MM.1S (cell line): ENCODE data around the gene TSSK1B.
"Not testable (repeated sequence)": the region's sequence is repeated elsewhere in the genome, so short reads cannot be mapped to it uniquely, and the experiment has no call there.

Experiments
- DNase-seq: peaks from one replicate; pipeline ENCODE4 v3.0.0-alpha.2; 2015
- H2AFZ ChIP-seq: fragments of 300-600 bp; sonication (generic); 2 replicates; pipeline ENCODE4 v1.6.0; 2016; ENCODE audit warnings: antibody characterized with exemption, low read length
- H3F3A ChIP-seq: fragments of 300-600 bp; sonication (generic); 2 replicates; pipeline ENCODE4 v1.6.1; 2016; ENCODE audit warnings: mild to moderate bottlenecking, antibody characterized with exemption, low read length, moderate library complexity, mixed read lengths; ENCODE audit not compliant: insufficient read depth
- H3K27ac ChIP-seq: fragments of 300-600 bp; sonication (generic); 2 replicates; pipeline ENCODE4 v1.5.1; 2016; ENCODE audit warnings: mild to moderate bottlenecking, low read length
- H3K27me3 ChIP-seq: fragments of 300-600 bp; sonication (generic); replicated peaks from 2 replicates; pipeline ENCODE4 v1.6.0; 2016; ENCODE audit warnings: low read length; ENCODE audit not compliant: insufficient read depth
- H3K36me3 ChIP-seq: fragments of 300-600 bp; sonication (generic); replicated peaks from 2 replicates; pipeline ENCODE4 v1.6.1; 2016; ENCODE audit warnings: mild to moderate bottlenecking, low read length, mixed read lengths; ENCODE audit not compliant: insufficient read depth
- H3K4me1 ChIP-seq: fragments of 300-600 bp; sonication (generic); 2 replicates; pipeline ENCODE4 v1.6.1; 2016; ENCODE audit warnings: low read length, mixed read lengths
- H3K4me2 ChIP-seq: fragments of 300-600 bp; sonication (generic); 2 replicates; pipeline ENCODE4 v1.6.0; 2016; ENCODE audit warnings: low read depth, low read length
- H3K4me3 ChIP-seq: fragments of 300-600 bp; sonication (generic); 2 replicates; pipeline ENCODE4 v1.5.1; 2016; ENCODE audit warnings: low read length, mixed read lengths
- H3K79me2 ChIP-seq: fragments of 300-600 bp; sonication (generic); 2 replicates; pipeline ENCODE4 v1.6.1; 2016; ENCODE audit warnings: mixed run types, low read length, mixed read lengths
- H3K9ac ChIP-seq: fragments of 300-600 bp; sonication (generic); 2 replicates; pipeline ENCODE4 v1.6.1; 2016; ENCODE audit warnings: low read length, mixed read lengths
- H3K9me2 ChIP-seq: fragments of 300-600 bp; sonication (generic); replicated peaks from 2 replicates; pipeline ENCODE4 v1.6.1; 2016; ENCODE audit warnings: mild to moderate bottlenecking, low read length, mixed read lengths; ENCODE audit not compliant: insufficient read depth
- H3K9me3 ChIP-seq: fragments of 300-600 bp; sonication (generic); replicated peaks from 2 replicates; pipeline ENCODE4 v1.6.1; 2016; ENCODE audit warnings: mild to moderate bottlenecking, low read length, mixed read lengths; ENCODE audit not compliant: insufficient read depth
- H4K20me1 ChIP-seq: fragments of 300-600 bp; sonication (generic); 2 replicates; pipeline ENCODE4 v1.6.1; 2016; ENCODE audit warnings: mild to moderate bottlenecking, low read length, moderate library complexity, mixed read lengths; ENCODE audit not compliant: insufficient read depth
- CTCF ChIP-seq: fragments of 300-600 bp; sonication (generic); IDR thresholded peaks from 2 replicates; pipeline ENCODE4 v1.5.1; 2016; ENCODE audit warnings: antibody characterized with exemption, low read length, mixed read lengths
- EZH2 ChIP-seq: fragments of 300-600 bp; sonication (generic); optimal IDR thresholded peaks from 2 replicates; pipeline ENCODE3; 2017; ENCODE audit warnings: low read depth, mild to moderate bottlenecking, antibody characterized with exemption, low read length, mixed read lengths
- EZH2phosphoT487 ChIP-seq: fragments of 300-600 bp; sonication (generic); IDR thresholded peaks from 2 replicates; pipeline ENCODE4 v1.6.1; 2018; ENCODE audit warnings: antibody characterized with exemption, low read length

TSSK1B gene

GRCh38 chr5:113474100-113474728 lies 39.4 kb upstream of the TSSK1B start:
- Histone ChIP-seq H3F3A (no peaks in the 10 kb centered on the region), H3K36me3 (no peaks in the 10 kb centered on the region), H3K27ac (no peak overlapping the region), H2AFZ (no peak overlapping the region), H3K4me1 (no peaks in the 10 kb centered on the region), H3K4me2 (no peak overlapping the region), H3K9ac (no peak overlapping the region), H3K27me3 (no peaks in the 10 kb centered on the region), H3K9me3 (no peaks in the 10 kb centered on the region), H3K79me2 (no peaks in the 10 kb centered on the region), H3K9me2 (no peaks in the 10 kb centered on the region), H4K20me1 (no peaks in the 10 kb centered on the region), H3K4me3 (no peak overlapping the region)
- TF ChIP-seq CTCF, result no peak
- TF ChIP-seq EZH2phosphoT487, result no peak
- no peak for TF ChIP-seq EZH2
- DNase-seq, result no peak

GRCh38 chr5:113463032-113463431 lies 28.2 kb upstream of the TSSK1B start:
- TF ChIP-seq CTCF, result no peak
- TF ChIP-seq EZH2phosphoT487, result no peak
- no peak for TF ChIP-seq EZH2
- H3K9me2 ChIP-seq, result no peaks in the 10 kb centered on the region
- H3K36me3 ChIP-seq, result no peaks in the 10 kb centered on the region
- no peaks in the 10 kb centered on the region for H3K4me1 ChIP-seq
- H2AFZ ChIP-seq, result no peak overlapping the region
- no peak overlapping the region for H3K27ac ChIP-seq
- no peaks in the 10 kb centered on the region for H3K79me2 ChIP-seq
- no peak overlapping the region for H3K4me3 ChIP-seq
- H3K27me3 ChIP-seq, result no peaks in the 10 kb centered on the region
- DNase-seq, result no peak
- no peaks in the 10 kb centered on the region for H3F3A ChIP-seq
- H3K9me3 ChIP-seq, result no peaks in the 10 kb centered on the region
- H4K20me1 ChIP-seq, result no peaks in the 10 kb centered on the region
- no peak overlapping the region for H3K9ac ChIP-seq
- H3K4me2 ChIP-seq, result no peak overlapping the region

GRCh38 chr5:113457106-113457505 lies 22.3 kb upstream of the TSSK1B start:
- not testable (repeated sequence) for H3K9ac ChIP-seq, H3F3A ChIP-seq, H3K9me2 ChIP-seq, H3K36me3 ChIP-seq, H3K4me2 ChIP-seq, H3K4me1 ChIP-seq, H3K27ac ChIP-seq, H4K20me1 ChIP-seq, H3K4me3 ChIP-seq, H3K27me3 ChIP-seq, H2AFZ ChIP-seq, DNase-seq, H3K79me2 ChIP-seq, H3K9me3 ChIP-seq

- Histone ChIP-seq H3K36me3 (no peaks in the 10 kb centered on the region), H3K9ac (no peak overlapping the region), H3K27me3 (no peaks in the 10 kb centered on the region), H3K4me2 (no peak overlapping the region), H3K9me3 (no peaks in the 10 kb centered on the region), H2AFZ (no peak overlapping the region), H3K9me2 (no peaks in the 10 kb centered on the region), H4K20me1 (no peaks in the 10 kb centered on the region), H3K4me3 (no peak overlapping the region), H3K27ac (no peak overlapping the region), H3K4me1 (no peaks in the 10 kb centered on the region), H3F3A (no peaks in the 10 kb centered on the region), H3K79me2 (no peaks in the 10 kb centered on the region)
- no peak for DNase-seq
- TF ChIP-seq EZH2phosphoT487 (no peak), EZH2 (no peak), CTCF (no peak)
These were observed 18.2 kb upstream of the TSSK1B start for GRCh38 chr5:113452941-113453340.
